H1 (cell line): Measurements from ENCODE around the gene VWF.

Source experiments
- ATF2 ChIP-seq: IDR thresholded peaks from 2 replicates; pipeline ENCODE4 v1.6.1; 2012; ENCODE audit warnings: low read length, inconsistent platforms
- CTCF ChIP-seq, 3 experiments: IDR thresholded peaks; 1 replicate in 2 of 3; 2 replicates in 1 of 3; pipeline versions ENCODE4 v1.5.1 to v1.6.1; 2011; ENCODE audit warnings: low read length in 3 of 3, mild to moderate bottlenecking in 3 of 3, inconsistent platforms in 2 of 3, low read depth in 1 of 3, moderate library complexity in 1 of 3; ENCODE audit not compliant: insufficient read depth in 1 of 3; ENCODE audit errors: control extremely low read depth in 1 of 3
- EZH2 ChIP-seq: fragments of 200-600 bp; sonication (generic); IDR thresholded peaks from 2 replicates; pipeline ENCODE4 v1.7.1; 2012; ENCODE audit warnings: low read depth, mild to moderate bottlenecking, moderate library complexity, low read length, inconsistent platforms; ENCODE audit not compliant: severe bottlenecking
- JUN ChIP-seq: IDR thresholded peaks from 2 replicates; pipeline ENCODE4 v1.6.1; 2011; ENCODE audit warnings: low read depth, mild to moderate bottlenecking, improper control_type of control experiment, low read length
- POLR2A ChIP-seq, 2 experiments: IDR thresholded peaks; 1 replicate in 1 of 2; 2 replicates in 1 of 2; pipeline ENCODE4 v1.6.1; 2011; ENCODE audit warnings: low read depth in 2 of 2, low read length in 2 of 2, mild to moderate bottlenecking in 2 of 2; ENCODE audit errors: control extremely low read depth in 1 of 2
- SIN3A ChIP-seq, 2 experiments: IDR thresholded peaks in 1 of 2; conservative IDR thresholded peaks in 1 of 2; 2 replicates each; pipeline ENCODE4 v1.6.1; 2011 to 2012; ENCODE audit warnings: low read length in 2 of 2, improper control_type of control experiment in 1 of 2, low read depth in 1 of 2, mild to moderate bottlenecking in 1 of 2
- YY1 ChIP-seq: IDR thresholded peaks from 2 replicates; pipeline ENCODE4 v1.6.1; 2011; ENCODE audit warnings: low read depth, mild to moderate bottlenecking, low read length
- ZNF274 ChIP-seq: IDR thresholded peaks from 2 replicates; pipeline ENCODE4 v1.7.0; 2012; ENCODE audit warnings: low read length, borderline replicate concordance; ENCODE audit errors: extremely low read depth

- TF ChIP-seq CTCF (IDR thresholded peaks at IDR 0.05; ENCODE audit: control extremely low read depth in 1 of 3, insufficient read depth in 1 of 3, low read depth in 1 of 3, low read length in 3 of 3) (no peak), SIN3A (conservative IDR thresholded peaks at IDR 0.05 in 1 of 2, IDR thresholded peaks at IDR 0.05 in 1 of 2; ENCODE audit: low read depth in 1 of 2, low read length in 2 of 2) (no peak), ATF2 (no peak), POLR2A (IDR thresholded peaks at IDR 0.05; ENCODE audit: control extremely low read depth in 1 of 2, low read depth in 2 of 2, low read length in 2 of 2) (no peak), JUN (no peak), YY1 (no peak), EZH2 (no peak), ZNF274 (no peak)
Measured at GRCh38 chr12:6093764-6094163, 30.7 kb downstream of the VWF start.
